Fibroblast of lung (primary cell): ENCODE measurements around the gene VWF.

Source experiments
- EZH2 ChIP-seq: IDR thresholded peaks from 2 replicates; pipeline ENCODE4 v1.5.1; 2012; ENCODE audit warnings: low read length, control low read depth, mild to moderate bottlenecking; ENCODE audit errors: missing control alignments
- TF ChIP-seq, protein P1 (sequence below), 2 donors: IDR thresholded peaks in 1 of 2; conservative IDR thresholded peaks in 1 of 2; 1 replicate in 1 of 2; 2 replicates in 1 of 2; pipeline ENCODE4 v1.5.1; 2011 to 2012; ENCODE audit warnings: low read length in 2 of 2, control low read depth in 1 of 2, inconsistent platforms in 1 of 2, low read depth in 1 of 2, mild to moderate bottlenecking in 1 of 2

DNA sequence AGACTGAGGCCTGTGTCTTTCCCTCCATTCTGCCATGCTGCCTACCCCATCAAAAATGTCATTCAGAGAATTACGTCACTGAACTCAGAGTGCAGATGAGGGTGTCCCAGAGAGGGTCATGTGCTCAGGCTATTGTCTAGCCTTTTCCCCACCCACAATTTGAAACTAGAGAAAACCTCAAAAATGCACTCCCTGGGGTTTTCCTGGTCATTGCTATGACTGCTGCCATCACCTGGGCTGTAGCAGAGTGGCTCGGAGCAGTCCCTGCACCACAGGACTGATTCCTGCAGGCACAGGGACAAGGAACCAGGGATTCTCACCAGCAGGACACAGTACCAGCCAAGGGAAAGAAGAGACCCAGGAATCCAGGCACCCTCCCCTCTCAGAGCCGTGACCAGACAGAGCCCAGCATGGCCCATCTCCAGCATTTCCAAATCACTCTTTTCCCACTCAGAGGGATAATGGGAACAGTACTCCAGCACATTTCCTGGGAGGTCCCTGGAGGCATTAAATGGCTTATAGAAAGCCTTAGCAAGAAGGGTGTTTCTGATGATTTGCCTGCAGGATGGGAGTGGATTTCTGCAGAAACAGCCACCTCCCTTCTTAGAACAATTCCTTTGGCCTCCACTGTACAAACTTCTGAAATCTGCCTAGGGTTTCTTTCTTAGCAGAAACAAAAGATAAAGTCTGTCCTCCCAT lies 45.9 kb downstream of the VWF start:
- TF ChIP-seq, protein P1, sequence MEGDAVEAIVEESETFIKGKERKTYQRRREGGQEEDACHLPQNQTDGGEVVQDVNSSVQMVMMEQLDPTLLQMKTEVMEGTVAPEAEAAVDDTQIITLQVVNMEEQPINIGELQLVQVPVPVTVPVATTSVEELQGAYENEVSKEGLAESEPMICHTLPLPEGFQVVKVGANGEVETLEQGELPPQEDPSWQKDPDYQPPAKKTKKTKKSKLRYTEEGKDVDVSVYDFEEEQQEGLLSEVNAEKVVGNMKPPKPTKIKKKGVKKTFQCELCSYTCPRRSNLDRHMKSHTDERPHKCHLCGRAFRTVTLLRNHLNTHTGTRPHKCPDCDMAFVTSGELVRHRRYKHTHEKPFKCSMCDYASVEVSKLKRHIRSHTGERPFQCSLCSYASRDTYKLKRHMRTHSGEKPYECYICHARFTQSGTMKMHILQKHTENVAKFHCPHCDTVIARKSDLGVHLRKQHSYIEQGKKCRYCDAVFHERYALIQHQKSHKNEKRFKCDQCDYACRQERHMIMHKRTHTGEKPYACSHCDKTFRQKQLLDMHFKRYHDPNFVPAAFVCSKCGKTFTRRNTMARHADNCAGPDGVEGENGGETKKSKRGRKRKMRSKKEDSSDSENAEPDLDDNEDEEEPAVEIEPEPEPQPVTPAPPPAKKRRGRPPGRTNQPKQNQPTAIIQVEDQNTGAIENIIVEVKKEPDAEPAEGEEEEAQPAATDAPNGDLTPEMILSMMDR (conservative IDR thresholded peaks at IDR 0.05 in 1 of 2, IDR thresholded peaks at IDR 0.05 in 1 of 2; ENCODE audit: low read depth in 1 of 2, low read length in 2 of 2), result no peak
- TF ChIP-seq EZH2, result no peak
